Umbilical cord (tissue), 2 donors: ENCODE results near the gene IL10RA. TPM values are rescaled to one million over a fixed set of nuclear protein-coding genes. Genes with fewer than 3 reads are reported as not detected.

Source experiments
- DNase-seq: peaks from one replicate; pipeline ENCODE4 v3.0.0-alpha.2; 2015; ENCODE audit warnings: low spot score
- total RNA-seq: library from RNA; depleted of rRNA; stranded (reverse); fragments of >200 nt; gene quantifications from one replicate; pipeline ENCODE4 v1.2.3, GENCODE V29; 2014; ENCODE audit warnings: low replicate concordance; ENCODE audit not compliant: insufficient read depth

IL10RA gene
- total RNA-seq, 1 donor from 2014 or later: 4.8 TPM

- DNase-seq: no peak
These were observed 60.1 kb downstream of the IL10RA start for GRCh38 chr11:118046051-118046963.

GRCh38 chr11:118046964-118047700 is 60.9 kb downstream of the IL10RA start:
- DNase-seq: no peak

GRCh38 chr11:118047749-118048148 is 61.6 kb downstream of the IL10RA start:
- no peak for DNase-seq

GRCh38 chr11:118048472-118049370 is 62.5 kb downstream of the IL10RA start:
- no peak for DNase-seq

- no peak for DNase-seq
These were observed 63.6 kb downstream of the IL10RA start for GRCh38 chr11:118049771-118050170.

- no peak for DNase-seq
These were observed 64.2 kb downstream of the IL10RA start for GRCh38 chr11:118050208-118050891.

Other genes starting within 250 kb of the IL10RA start
- gene DSCAML1, start 189.2 kb upstream of the IL10RA start, total RNA-seq: 1.4 TPM
- gene FXYD2, start 161.7 kb upstream of the IL10RA start, total RNA-seq: 2.4 TPM
- gene FXYD6, start 109.7 kb upstream of the IL10RA start, total RNA-seq: 48.2 TPM
- 0.72 TPM for gene TMPRSS13, start 57.0 kb upstream of the IL10RA start, total RNA-seq
- 3.4 TPM for gene TMPRSS4, start 90.7 kb downstream of the IL10RA start, total RNA-seq
- 1.4 TPM for gene SMIM35, start 100.6 kb downstream of the IL10RA start, total RNA-seq
- 1.2 TPM for gene SCN4B, start 166.4 kb downstream of the IL10RA start, total RNA-seq
- gene SCN2B, start 190.2 kb downstream of the IL10RA start, total RNA-seq: 4.6 TPM
- gene JAML, start 238.6 kb downstream of the IL10RA start, total RNA-seq: 18.8 TPM